ENCODE measurements around the gene MRM2. TPM values are rescaled to one million over a fixed set of nuclear protein-coding genes. Genes with fewer than 3 reads are reported as not detected.

The MRM2 gene
- total RNA-seq, 4 donors from 2014 or later = 2.1 to 29.4 (median 12.8) TPM

- Histone ChIP-seq H3K36me3 (no peaks in the 10 kb centered on the region), H3K9me3 (no peaks in the 10 kb centered on the region), H3K4me1 (no peaks in the 10 kb centered on the region), H3K27me3 (no peaks in the 10 kb centered on the region), H3K4me3 (no peak overlapping the region), H3K27ac (no peak overlapping the region)
- no peak for DNase-seq
- intact Hi-C loops (cut with DNase I; ENCODE audit: low total_unique reads) = no loop called here
- TF ChIP-seq CTCF (IDR thresholded peaks at IDR 0.05) (no peak), POLR2A (IDR thresholded peaks at IDR 0.05) (no peak)
Measured at GRCh38 chr7:2219606-2220005, 22.4 kb downstream of the MRM2 start.

- TF ChIP-seq CTCF (IDR thresholded peaks at IDR 0.05) = no peak
- TF ChIP-seq POLR2A (IDR thresholded peaks at IDR 0.05) = no peak
- H3K4me1 ChIP-seq = no peaks in the 10 kb centered on the region
- no peak overlapping the region for H3K27ac ChIP-seq
- no peak overlapping the region for H3K4me3 ChIP-seq
- no peak for DNase-seq
- no peaks in the 10 kb centered on the region for H3K27me3 ChIP-seq
- H3K9me3 ChIP-seq = no peaks in the 10 kb centered on the region
- H3K36me3 ChIP-seq = no peaks in the 10 kb centered on the region
- intact Hi-C loops (cut with DNase I; ENCODE audit: low total_unique reads) = no loop called here
Measured at GRCh38 chr7:2219136-2219535, 22.9 kb downstream of the MRM2 start.

- H3K9me3 ChIP-seq = no peaks in the 10 kb centered on the region
- no peaks in the 10 kb centered on the region for H3K4me1 ChIP-seq
- DNase-seq = no peak
- TF ChIP-seq CTCF (IDR thresholded peaks at IDR 0.05) (no peak), POLR2A (IDR thresholded peaks at IDR 0.05) (no peak)
- H3K4me3 ChIP-seq = no peak overlapping the region
- no peaks in the 10 kb centered on the region for H3K36me3 ChIP-seq
- H3K27me3 ChIP-seq = no peaks in the 10 kb centered on the region
- no peak overlapping the region for H3K27ac ChIP-seq
- intact Hi-C loops (cut with DNase I; ENCODE audit: low total_unique reads) = no loop called here
Measured at GRCh38 chr7:2218444-2218785, 23.6 kb downstream of the MRM2 start.

GRCh38 chr7:2217716-2218443 lies 24.1 kb downstream of the MRM2 start:
- no peak overlapping the region for H3K27ac ChIP-seq
- no peak overlapping the region for H3K4me3 ChIP-seq
- H3K4me1 ChIP-seq = no peaks in the 10 kb centered on the region
- no peaks in the 10 kb centered on the region for H3K9me3 ChIP-seq
- TF ChIP-seq POLR2A (IDR thresholded peaks at IDR 0.05) (no peak), CTCF (IDR thresholded peaks at IDR 0.05) (no peak)
- intact Hi-C loops (cut with DNase I; ENCODE audit: low total_unique reads) = no loop called here
- H3K27me3 ChIP-seq = no peaks in the 10 kb centered on the region
- no peaks in the 10 kb centered on the region for H3K36me3 ChIP-seq
- DNase-seq = no peak

- Histone ChIP-seq H3K9me3 (no peaks in the 10 kb centered on the region), H3K4me1 (no peaks in the 10 kb centered on the region), H3K36me3 (no peaks in the 10 kb centered on the region), H3K27ac (no peak overlapping the region), H3K27me3 (no peaks in the 10 kb centered on the region), H3K4me3 (no peak overlapping the region)
- intact Hi-C loops (cut with DNase I; ENCODE audit: low total_unique reads) = no loop called here
- DNase-seq = no peak
- TF ChIP-seq CTCF (IDR thresholded peaks at IDR 0.05) (no peak), POLR2A (IDR thresholded peaks at IDR 0.05) (no peak)
Measured at GRCh38 chr7:2217206-2217605, 24.8 kb downstream of the MRM2 start.

Measured in uterus (tissue), 4 donors.